Midbrain (tissue), 1 donor: Measurements from ENCODE around the gene SEC14L1.
"Not testable (repeated sequence)": the region's sequence is repeated elsewhere in the genome, so short reads cannot be mapped to it uniquely, and the experiment has no call there.

Source experiments
- DNase-seq: peaks from one replicate; lab custom pipeline; 2025; lab: John Stamatoyannopoulos, UW

SEC14L1 gene

GRCh38 chr17:77116371-77116860 is 24.4 kb upstream of the SEC14L1 start:
- no peak for DNase-seq

- no peak for DNase-seq
Observed at GRCh38 chr17:77117415-77117814, 23.4 kb upstream of the SEC14L1 start.

GRCh38 chr17:77118251-77118928 is 22.4 kb upstream of the SEC14L1 start:
- DNase-seq: no peak

- no peak for DNase-seq
Observed at GRCh38 chr17:77119668-77120301, 21.0 kb upstream of the SEC14L1 start.

DNA sequence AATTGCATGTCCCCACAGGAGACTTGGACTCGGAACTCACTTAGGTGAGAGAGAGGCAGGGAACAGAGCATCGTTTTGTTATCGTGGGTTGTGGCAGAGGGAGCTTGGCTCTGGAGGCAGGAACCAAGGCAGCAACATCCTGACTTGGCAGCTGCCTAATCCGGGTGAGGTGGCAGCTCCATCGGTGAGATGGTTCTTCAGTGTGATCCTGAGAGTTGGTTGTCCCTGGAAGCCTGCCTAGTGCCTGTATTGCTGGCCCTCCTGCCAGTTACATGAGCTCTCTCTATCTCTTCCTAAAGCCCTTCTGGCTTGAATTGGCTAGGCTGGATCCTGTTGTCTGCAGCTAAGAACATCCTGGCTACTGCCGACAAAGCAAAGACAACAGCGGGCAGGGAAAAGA is 19.9 kb upstream of the SEC14L1 start:
- no peak for DNase-seq

DNA sequence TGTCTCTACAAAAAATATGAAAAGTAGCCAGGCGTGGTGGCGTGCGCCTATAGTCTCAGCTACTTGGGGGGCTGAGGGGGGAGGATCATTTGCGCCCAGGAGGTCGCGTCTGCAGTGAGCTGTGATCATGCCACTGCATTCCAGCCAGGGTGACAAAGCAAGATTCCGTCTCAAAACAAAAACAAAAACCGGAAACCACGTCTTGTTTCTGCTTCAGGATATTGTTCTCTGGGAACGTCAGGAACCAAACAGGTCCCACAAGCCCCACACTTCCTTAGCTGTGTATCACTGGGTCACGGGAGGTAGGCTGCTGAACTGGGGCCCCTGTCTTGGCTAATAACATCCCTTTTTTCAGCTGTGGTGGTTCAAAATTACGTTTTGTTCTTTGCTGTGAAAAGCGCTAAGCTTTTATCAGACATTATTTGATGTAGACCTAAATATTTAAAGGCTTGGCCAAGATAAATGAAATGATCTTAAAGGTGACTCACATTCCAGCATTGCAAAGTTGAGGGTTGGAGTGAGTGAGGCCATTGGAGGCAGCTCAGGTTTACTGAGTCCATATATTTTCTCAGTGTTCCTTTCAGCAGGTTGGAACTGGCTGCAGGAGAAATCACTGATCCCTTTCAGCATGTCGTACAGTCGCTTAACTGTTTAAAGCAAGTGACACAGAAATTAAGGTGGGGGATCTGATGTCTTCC is 16.4 kb upstream of the SEC14L1 start:
- DNase-seq: no peak

- no peak for DNase-seq
Observed at GRCh38 chr17:77125432-77125901, 15.3 kb upstream of the SEC14L1 start.

DNA sequence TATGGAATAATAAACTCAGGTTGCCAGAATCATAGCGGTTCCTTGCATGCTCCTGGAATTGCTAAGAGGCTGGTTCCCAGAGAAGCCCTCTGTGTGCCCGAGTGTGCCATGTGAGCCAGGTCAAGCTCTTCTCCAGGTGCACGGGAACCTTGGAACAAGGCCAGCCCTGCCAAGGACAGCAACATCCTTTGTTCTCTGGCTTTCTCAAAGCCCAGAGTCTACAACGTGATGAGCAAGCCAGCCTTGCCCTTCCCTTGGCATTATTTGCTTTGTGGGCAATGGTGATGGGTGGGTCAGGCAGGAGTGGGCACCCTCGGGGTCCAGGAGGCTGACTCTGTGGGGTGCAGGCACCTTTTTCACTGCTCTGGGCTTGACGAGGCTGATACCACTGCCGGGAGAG is 14.2 kb upstream of the SEC14L1 start:
- no peak for DNase-seq

- DNase-seq: no peak
Observed at GRCh38 chr17:77127735-77128361, 12.9 kb upstream of the SEC14L1 start.

DNA sequence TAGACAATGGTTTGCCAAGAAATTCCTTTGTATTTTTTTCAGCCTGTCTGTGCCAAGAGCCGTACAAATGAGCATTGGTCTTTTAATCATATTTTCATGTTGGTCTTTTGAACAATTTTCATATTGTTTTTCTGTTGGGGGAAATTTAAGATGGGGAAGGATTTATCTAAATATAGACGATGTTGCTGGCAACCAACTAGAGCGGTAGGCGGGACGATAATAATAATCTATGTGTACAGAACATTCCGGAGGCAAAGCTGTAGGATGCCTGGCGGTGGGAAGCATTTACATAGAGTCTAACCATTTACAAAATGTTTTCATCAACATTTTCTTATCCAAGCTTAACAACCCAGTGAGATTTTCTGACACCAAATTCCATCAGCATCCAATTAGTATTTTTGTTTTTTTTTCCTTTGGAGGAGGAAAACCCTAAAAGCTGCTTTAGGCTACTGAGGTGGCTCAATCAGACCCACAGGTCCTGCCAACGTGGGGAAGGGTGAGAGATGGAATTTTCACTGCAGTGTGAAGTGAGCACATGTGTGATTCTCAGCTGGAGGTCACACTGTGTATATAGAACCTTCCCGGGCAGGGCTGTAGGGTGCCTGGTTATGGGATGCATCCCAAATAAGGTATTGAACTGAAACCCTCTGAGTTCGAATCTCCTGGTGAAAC is 11.7 kb upstream of the SEC14L1 start:
- no peak for DNase-seq

DNA sequence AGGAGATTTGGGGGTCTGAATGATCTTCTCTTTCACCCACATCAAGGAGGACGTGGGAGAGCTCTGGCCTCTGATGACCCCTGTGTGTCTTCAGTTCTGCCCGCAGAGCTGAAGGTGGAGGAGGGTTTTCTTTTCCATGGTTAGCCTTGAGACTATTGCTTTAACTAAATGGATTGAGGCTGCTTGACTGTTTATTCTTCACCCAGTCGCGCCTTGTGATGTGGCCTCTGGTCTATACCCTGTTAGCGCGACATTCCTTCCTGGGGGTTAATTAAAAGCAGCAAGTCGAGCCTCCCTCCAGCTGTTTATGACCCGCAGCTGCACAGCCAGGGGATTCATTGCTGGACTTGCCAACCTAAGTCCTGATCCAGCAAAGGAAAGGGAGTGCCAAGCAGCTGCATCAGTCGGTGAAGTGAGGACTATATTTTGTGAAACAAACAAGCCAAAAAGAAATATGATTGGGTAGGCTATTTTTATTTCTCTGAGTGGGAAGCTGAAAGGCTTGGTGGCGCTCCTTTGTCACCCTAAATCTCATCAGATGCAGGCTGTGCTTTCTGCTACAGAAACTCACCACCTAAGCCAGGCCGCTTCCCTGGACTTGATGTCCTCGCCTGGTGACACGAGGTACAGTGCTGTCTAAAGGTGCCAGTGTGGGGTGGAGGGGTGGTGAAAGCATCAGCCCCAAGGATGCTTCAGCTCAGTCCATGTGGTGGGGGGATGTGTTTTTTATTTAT is 11.0 kb upstream of the SEC14L1 start:
- DNase-seq: no peak

GRCh38 chr17:77130525-77130924 is 10.2 kb upstream of the SEC14L1 start:
- no peak for DNase-seq

DNA sequence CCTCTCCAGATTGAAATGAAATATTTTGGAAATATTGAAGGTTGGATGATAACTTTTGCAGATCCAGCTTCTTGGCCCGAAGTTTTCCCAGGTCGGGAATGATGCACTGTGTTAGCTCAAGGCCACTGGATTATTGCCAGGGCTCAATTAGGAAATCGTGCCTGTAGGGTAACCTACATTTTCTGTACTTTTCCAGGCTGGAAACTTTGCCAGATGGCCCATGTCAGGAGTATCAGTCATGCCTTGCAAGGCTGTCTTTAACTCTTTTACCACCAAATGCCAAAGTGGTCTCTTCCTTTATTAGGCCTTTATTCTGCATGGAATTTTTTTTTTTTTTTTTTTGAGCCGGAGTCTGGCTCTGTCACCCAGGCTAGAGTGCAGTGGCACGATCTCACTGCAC is 8.9 kb upstream of the SEC14L1 start:
- DNase-seq: no peak

GRCh38 chr17:77132411-77133086 is 8.2 kb upstream of the SEC14L1 start:
- DNase-seq: no peak

DNA sequence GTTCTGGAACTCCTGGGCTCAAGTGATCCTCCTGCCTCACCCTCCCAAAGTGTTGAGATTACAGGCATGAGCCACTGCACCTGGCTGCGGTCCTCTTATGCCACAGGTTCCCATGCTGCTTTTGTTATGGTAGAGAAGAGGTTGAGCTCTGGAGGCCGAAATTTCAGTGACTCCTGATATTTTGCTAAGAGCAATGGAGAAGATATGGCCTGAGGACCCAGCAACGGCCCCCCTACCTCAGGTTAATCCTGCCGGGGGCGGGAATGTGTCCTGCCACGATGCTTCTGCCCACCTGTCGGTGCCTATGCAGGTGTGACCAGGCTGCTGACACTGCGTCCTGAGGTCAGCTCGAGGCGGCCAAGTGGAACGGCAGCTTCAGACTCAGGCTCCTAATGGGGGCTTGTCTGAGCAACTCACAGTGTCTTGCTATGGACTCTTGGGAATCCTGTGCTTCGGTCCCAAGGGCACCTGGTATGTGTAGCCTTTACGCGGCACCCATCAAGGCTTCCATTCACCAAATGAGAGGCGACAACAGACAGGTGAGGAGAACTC is 7.6 kb upstream of the SEC14L1 start:
- no peak for DNase-seq

DNA sequence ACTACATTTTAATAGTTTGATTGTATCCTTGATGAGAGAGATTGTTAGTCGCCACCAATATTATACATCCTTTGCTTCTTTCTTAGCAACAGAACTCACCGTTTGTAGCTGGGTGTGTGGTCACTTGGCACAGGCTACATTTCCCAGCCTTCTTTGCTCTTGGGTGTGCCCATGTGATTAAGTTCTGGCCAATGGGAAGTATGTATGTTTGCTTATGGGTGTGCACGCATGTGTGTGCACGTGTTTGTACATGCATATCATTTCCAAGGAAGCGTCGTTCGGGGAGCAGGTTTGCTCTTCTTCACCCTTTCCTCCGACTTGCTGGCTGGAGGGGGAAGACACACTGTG is 4.4 kb upstream of the SEC14L1 start:
- DNase-seq: no peak

- DNase-seq: no peak
Observed at GRCh38 chr17:77137111-77137510, 3.7 kb upstream of the SEC14L1 start.

DNA sequence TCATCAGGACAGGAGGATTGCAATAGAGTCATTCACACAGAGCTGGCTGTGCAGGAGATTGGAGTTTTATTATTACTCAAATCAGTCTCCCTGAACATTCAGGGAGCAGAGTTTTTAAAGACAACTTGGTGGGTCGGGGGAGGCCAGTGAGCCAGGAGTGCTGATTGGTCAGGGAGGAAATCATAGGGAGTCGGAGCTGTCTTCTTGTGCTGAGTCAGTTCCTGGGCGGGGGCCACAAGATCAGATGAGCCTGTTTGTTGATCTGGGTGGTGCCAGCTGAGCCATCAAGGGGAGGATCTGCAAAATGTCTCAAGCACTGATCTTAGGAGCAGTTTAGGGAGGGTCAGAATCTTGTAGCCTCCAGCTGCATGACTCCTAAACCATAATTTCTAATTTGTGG is 2.9 kb upstream of the SEC14L1 start:
- DNase-seq: not testable (repeated sequence)

GRCh38 chr17:77140166-77140877 is 447 bp upstream of the SEC14L1 start:
- DNase-seq: peak; percentile 99
